Large intestine (tissue), 3 donors: ENCODE measurements around the gene GRWD1. TPM values are rescaled to one million over a fixed set of nuclear protein-coding genes. Genes with fewer than 3 reads are reported as not detected.

Experiments
- DNase-seq, 2 donors: peaks; one replicate each; pipeline versions ENCODE4 v3.0.0 to v3.0.0-alpha.2; 2013
- H3K27ac ChIP-seq: one replicate; pipeline ENCODE4 v1.5.1; 2013; ENCODE audit warnings: low read length
- H3K27me3 ChIP-seq: 2 replicates; pipeline ENCODE4 v1.6.1; 2013; ENCODE audit warnings: low read length; ENCODE audit not compliant: control insufficient read depth, insufficient read depth
- H3K36me3 ChIP-seq: 2 replicates; pipeline ENCODE4 v1.6.1; 2013; ENCODE audit warnings: low read length; ENCODE audit not compliant: control insufficient read depth, insufficient read depth
- H3K4me1 ChIP-seq: one replicate; pipeline ENCODE4 v1.6.1; 2013; ENCODE audit warnings: low read length; ENCODE audit not compliant: control insufficient read depth, insufficient read depth
- H3K4me3 ChIP-seq: one replicate; pipeline ENCODE4 v1.5.1; 2013; ENCODE audit warnings: low read length
- H3K9me3 ChIP-seq: one replicate; pipeline ENCODE4 v1.6.1; 2013; ENCODE audit warnings: mild to moderate bottlenecking, low read depth, low read length, moderate library complexity; ENCODE audit not compliant: control insufficient read depth
- WGBS: methylation state at CpG from one replicate; pipeline ENCODE4 v1.1.5; 2013; ENCODE audit warnings: low lambda C conversion rate; ENCODE audit not compliant: insufficient coverage; 5-methylcytosine and 5-hydroxymethylcytosine counted together
- polyA plus RNA-seq: library from polyadenylated mRNA; unstranded; fragments of 120-200 nt; gene quantifications from one replicate; pipeline ENCODE4 v1.2.1, GENCODE V29; 2013

GRWD1 gene
- polyA plus RNA-seq, 1 donor = 19.3 TPM

DNA sequence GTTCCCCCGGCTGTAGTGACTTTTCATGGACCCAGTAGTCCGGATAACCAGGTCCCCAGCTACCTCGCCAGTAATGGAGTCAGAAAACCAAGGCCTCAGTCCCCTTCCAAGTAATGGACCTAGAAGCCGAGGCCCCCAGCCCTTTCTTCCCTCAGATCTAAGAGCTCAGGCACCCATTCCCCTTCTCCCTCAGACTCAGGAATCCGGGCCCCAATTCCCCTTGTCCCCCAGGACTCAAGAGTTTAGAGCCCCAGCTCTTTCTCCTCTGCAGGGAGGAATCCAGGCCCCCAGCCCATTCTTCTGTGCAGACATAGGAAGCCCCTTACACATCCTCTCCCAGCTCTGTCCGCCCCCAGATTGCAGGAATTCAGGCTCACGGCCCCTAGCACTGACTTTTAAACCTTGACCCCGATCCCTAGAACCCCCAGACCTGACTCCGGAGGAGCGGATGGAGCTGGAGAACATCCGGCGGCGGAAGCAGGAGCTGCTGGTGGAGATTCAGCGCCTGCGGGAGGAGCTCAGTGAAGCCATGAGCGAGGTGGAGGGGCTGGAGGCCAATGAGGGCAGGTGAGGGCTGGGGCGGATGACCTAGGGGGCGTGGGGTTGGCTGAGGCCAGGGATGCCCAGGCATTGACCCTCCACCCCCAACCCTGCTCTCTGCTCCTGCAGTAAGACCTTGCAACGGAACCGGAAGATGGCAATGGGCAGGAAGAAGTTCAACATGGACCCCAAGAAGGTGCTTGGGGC, 24.3 kb downstream of the GRWD1 start:
- no CpG with 5 or more reads among the region's 20 CpGs for WGBS
- peaks cover 15% of the 10 kb centered on the region for H3K4me1 ChIP-seq
- H3K27me3 ChIP-seq = no peaks in the 10 kb centered on the region
- no peak for DNase-seq
- peak overlapping the region; percentile 99 for H3K4me3 ChIP-seq
- H3K9me3 ChIP-seq = no peaks in the 10 kb centered on the region
- peaks cover 49% of the 10 kb centered on the region for H3K36me3 ChIP-seq
- H3K27ac ChIP-seq = peak overlapping the region; percentile 99

DNA sequence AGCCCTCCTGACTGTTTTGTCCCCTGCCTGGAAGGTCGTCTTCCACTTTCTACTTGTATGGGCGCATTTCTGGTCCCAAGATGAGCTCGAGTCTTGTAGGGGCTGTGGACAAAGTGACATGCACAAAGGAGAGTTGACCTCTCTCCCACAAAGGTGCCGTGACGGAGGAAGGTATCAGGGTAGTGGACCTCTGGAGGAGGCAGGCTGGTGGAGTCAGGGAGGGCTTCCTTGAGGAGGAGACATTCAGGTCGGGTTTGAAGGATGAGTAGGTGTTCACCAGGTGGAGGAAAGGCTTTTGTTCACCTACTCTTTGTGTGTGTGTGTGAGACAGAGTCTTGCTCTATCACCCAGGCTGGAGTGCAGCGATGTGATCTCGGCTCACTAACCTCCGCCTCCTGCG, 25.1 kb downstream of the GRWD1 start:
- DNase-seq = no peak
- peaks cover 56% of the 10 kb centered on the region for H3K36me3 ChIP-seq

DNA sequence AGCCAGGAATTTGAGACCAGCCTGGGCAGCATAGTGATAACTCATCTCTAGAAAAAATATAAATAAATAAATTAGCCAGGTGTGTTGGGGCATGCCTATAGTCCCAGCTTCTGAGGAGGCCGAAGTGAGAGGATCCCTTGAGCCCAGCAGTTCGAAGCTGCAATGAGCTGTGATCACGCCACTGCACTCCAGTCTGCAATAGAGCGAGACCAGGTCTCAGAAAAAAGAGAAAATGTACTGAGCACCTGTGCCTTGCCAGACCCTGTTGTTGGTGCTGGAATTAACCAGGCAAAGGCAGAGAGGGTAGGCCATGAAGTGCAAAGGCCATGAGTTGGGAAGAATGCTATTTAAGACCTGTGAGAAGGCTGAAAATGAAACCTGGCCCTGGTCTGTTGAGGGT, 26.1 kb downstream of the GRWD1 start:
- Histone ChIP-seq H3K27me3 (no peaks in the 10 kb centered on the region), H3K27ac (no peak overlapping the region), H3K4me3 (no peak overlapping the region), H3K9me3 (no peaks in the 10 kb centered on the region), H3K36me3 (peaks cover 64% of the 10 kb centered on the region), H3K4me1 (peaks cover 15% of the 10 kb centered on the region)
- no peak for DNase-seq
- no CpG with 5 or more reads among the region's 4 CpGs for WGBS

More for the DNA sequence above, 25.1 kb downstream of the GRWD1 start:
- Histone ChIP-seq H3K4me1 (peaks cover 15% of the 10 kb centered on the region), H3K27ac (no peak overlapping the region), H3K27me3 (no peaks in the 10 kb centered on the region), H3K9me3 (no peaks in the 10 kb centered on the region), H3K4me3 (no peak overlapping the region)
- WGBS = no CpG with 5 or more reads among the region's 10 CpGs

DNA sequence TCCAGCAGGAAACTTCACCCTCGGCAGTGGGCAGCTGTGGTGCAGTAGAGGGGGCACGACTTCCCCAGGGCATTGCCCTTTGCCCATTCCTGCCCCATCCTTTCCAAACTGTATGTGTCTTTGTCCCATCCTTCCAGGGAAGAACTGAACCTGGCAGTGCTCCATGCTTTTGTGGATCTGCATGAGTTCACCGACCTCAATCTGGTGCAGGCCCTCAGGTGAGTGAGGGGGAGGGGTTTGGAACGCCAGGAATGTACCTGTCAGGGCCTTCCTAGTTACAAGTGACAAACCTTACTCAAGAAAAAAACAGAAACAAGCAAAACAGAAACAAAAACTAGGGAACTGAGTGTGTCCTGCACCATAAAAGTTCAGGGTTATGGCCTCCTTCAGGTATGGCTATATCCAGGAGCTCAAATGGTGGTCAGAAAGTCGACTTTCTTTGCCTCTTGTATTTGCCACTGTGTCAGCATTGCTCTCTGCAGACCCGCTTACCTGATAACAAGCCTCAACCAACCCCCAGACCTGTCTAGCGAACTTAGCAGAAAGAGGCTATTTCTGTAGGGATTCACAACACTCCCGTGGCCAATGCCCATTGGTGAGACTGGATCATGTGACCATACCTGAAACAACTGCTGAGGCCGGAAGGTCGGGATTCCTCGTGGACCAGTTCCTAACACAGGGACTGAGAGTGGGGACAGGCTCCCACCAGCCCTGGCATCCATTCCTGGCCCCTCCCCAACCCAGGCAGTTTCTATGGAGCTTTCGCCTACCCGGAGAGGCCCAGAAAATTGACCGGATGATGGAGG, 27.6 kb downstream of the GRWD1 start:
- H3K4me3 ChIP-seq = no peak overlapping the region
- WGBS = 100% methylated on average over 1 of the region's 14 CpGs

DNA sequence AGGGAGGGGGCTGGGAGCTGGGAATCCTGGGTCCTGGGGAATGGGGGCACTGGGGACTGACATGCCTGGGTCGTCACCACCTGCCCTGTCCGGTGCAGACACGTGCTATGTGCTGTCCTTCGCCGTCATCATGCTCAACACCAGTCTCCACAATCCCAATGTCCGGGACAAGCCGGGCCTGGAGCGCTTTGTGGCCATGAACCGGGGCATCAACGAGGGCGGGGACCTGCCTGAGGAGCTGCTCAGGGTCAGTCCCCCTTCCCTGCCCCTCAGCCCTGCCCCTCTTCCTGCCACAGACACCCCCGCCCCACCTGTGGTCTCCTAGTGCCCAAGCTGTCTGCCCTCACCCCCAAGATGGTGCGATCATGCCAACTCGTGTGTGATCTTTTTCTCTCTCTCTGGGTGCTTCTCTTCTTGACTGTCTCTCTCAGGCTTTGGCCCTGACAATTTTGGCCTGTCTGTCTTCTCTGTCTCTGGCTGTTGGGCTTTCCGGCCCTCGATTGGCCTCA, 28.4 kb downstream of the GRWD1 start:
- peaks cover 10% of the 10 kb centered on the region for H3K4me1 ChIP-seq
- H3K4me3 ChIP-seq = no peak overlapping the region
- no peak overlapping the region for H3K27ac ChIP-seq
- peaks cover 84% of the 10 kb centered on the region for H3K36me3 ChIP-seq
- H3K9me3 ChIP-seq = no peaks in the 10 kb centered on the region
- H3K27me3 ChIP-seq = no peaks in the 10 kb centered on the region
- WGBS = no CpG with 5 or more reads among the region's 16 CpGs
- no peak for DNase-seq

More for the DNA sequence above, 27.6 kb downstream of the GRWD1 start:
- no peak overlapping the region for H3K27ac ChIP-seq
- H3K27me3 ChIP-seq = no peaks in the 10 kb centered on the region
- H3K36me3 ChIP-seq = peaks cover 78% of the 10 kb centered on the region
- DNase-seq = no peak
- no peaks in the 10 kb centered on the region for H3K9me3 ChIP-seq
- H3K4me1 ChIP-seq = peaks cover 13% of the 10 kb centered on the region

DNA sequence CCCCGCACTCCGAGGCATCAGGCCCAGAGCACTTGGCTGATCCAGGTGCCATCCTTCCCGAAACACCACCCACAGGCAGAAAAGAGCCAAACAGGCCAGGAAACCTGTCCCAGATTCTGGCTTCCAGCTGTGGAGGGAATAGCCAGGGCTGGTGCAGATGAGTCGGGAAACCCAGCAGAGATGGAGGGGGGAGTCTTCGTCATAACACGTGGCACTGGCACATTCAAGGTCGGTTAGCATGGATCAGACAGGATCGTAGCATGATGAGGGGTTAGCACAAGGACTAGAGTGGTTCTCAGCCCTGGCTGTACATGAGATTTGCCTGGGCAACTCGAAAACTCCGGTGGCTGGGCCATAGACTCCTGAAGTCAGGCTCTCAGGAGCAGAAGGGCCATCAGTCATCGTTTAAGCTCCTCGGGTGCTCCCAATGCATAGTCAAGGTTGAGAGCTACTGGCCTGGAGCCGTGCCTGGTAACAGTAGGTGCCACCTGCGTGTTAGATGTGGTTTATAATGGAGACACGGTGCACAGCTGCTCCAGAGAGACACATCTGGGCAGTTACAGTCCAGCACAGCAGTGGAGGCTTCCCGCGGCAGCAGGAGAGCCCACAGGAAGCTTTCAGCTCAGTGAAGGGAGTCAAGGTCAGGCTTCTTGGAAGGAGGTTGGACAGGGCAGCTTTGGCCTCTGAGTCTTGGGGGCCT, 29.7 kb downstream of the GRWD1 start:
- peaks cover 86% of the 10 kb centered on the region for H3K36me3 ChIP-seq
- H3K4me1 ChIP-seq = peaks cover 3% of the 10 kb centered on the region
- no peak overlapping the region for H3K27ac ChIP-seq
- WGBS = 90% methylated on average over 2 of the region's 17 CpGs
- no peak overlapping the region for H3K4me3 ChIP-seq
- no peak for DNase-seq
- no peaks in the 10 kb centered on the region for H3K27me3 ChIP-seq
- H3K9me3 ChIP-seq = peaks cover 3% of the 10 kb centered on the region

DNA sequence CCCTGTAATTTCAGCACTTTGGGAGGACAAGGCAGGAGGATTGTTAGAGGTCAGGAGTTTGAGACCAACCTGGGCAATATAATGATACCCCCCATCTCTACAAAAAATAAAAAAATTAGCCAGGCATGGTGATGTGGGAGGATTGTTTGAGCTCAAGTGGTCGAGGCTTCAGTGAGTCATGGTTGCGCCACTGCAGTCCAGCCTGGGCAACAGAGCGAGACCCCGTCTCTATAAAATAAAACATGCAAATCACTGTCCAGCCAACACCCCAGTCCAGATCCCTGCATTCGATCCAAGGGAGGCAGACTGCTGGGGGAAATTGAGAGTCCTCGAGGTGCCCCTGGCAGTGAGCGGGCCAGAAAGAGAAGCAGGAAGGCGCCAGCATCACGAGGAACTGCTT, 30.4 kb downstream of the GRWD1 start:
- Histone ChIP-seq H3K27ac (no peak overlapping the region), H3K4me3 (no peak overlapping the region), H3K4me1 (peaks cover 4% of the 10 kb centered on the region), H3K27me3 (no peaks in the 10 kb centered on the region), H3K9me3 (peaks cover 3% of the 10 kb centered on the region), H3K36me3 (peaks cover 79% of the 10 kb centered on the region)
- 93% methylated on average over 2 of the region's 9 CpGs for WGBS
- no peak for DNase-seq

DNA sequence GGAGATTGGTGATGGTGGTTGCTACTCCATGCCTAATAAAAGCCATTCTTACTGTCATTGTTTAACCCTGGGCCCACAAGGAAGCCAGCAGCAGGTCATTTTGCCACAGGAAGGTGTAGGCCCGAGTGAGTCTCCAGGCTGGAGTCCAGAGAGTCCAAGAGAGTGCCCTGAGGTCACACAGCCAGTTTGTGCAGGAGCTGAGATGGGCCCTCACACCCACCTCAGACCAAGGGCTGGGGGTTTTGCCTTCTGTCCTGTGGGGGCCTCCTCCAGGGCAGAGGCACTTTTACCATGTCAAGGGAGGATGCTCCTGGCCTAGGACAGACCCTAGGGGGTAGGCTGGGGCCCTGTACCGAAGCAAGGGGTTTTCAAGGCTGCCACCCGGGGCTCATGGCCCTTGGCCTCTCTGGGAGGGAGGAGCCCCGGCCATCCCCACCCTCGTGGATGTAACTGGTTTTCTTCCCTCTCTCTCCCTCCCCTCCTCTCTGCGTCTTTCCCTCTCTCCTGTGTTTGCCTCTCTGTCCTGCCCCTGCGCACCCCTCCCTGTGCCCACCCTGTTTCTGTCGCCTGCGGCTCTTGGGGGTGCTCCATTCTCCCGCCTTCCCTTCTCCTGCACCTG, 31.4 kb downstream of the GRWD1 start:
- Histone ChIP-seq H3K4me1 (peaks cover 7% of the 10 kb centered on the region), H3K27ac (no peak overlapping the region), H3K27me3 (no peaks in the 10 kb centered on the region), H3K9me3 (peaks cover 3% of the 10 kb centered on the region), H3K36me3 (peaks cover 69% of the 10 kb centered on the region), H3K4me3 (no peak overlapping the region)
- 67% methylated on average over 2 of the region's 10 CpGs for WGBS
- no peak for DNase-seq

DNA sequence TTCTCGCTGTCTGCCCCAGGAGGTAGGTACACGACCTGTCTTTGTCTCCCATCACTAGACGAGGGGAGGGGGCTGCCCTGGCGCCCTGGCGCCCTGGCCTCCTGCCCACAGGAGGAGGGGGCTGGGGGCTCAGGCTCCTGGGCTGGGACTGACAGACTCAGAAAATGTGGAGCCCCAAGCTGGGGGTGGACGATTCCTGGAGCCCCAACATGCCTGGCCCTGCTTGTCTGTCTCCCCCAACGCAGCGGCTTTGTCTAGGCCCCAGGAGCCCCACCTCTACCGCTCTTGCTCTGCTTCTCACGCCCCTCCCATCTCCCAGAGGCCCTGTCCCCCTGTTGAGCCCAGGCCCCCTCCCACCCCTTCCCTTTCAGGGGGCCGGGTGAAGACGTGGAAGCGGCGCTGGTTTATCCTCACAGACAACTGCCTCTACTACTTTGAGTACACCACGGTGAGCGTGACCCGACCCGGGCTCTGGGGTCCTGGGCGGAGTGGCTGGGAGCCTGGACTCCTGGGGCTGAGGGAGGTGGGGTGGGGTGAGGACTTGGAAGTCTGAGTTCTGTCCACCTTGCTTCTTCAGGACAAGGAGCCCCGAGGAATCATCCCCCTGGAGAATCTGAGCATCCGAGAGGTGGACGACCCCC, 32.0 kb downstream of the GRWD1 start:
- peaks cover 3% of the 10 kb centered on the region for H3K9me3 ChIP-seq
- peaks cover 64% of the 10 kb centered on the region for H3K36me3 ChIP-seq
- H3K4me1 ChIP-seq = peaks cover 7% of the 10 kb centered on the region
- no peak overlapping the region for H3K27ac ChIP-seq
- WGBS = 60% methylated on average over 2 of the region's 22 CpGs
- H3K4me3 ChIP-seq = no peak overlapping the region
- no peak for DNase-seq
- no peaks in the 10 kb centered on the region for H3K27me3 ChIP-seq
